Measurements from ENCODE around the gene UBE3C.
"Not testable (repeated sequence)": the region's sequence is repeated elsewhere in the genome, so short reads cannot be mapped to it uniquely, and the experiment has no call there.

The UBE3C gene

GRCh38 chr7:157129907-157130460 is 8.7 kb upstream of the UBE3C start:
- no peaks in the 10 kb centered on the region for H3K4me1 ChIP-seq (ENCODE audit: control insufficient read depth in 1 of 2, insufficient read depth in 2 of 2, low read length in 2 of 2)
- no peak overlapping the region for H3K9ac ChIP-seq (ENCODE audit: low read length)
- H2AK5ac ChIP-seq (ENCODE audit: low read length), result no peak overlapping the region
- no peak for DNase-seq
- H3K14ac ChIP-seq (ENCODE audit: low read length), result no peak overlapping the region
- H2AFZ ChIP-seq (ENCODE audit: insufficient read depth, low read length, poor library complexity), result no peak overlapping the region
- H4K8ac ChIP-seq (ENCODE audit: low read depth, low read length), result no peak overlapping the region
- no peak overlapping the region for H3K4me3 ChIP-seq (ENCODE audit: low read depth, low read length)
- no peak overlapping the region for H3K4ac ChIP-seq (ENCODE audit: low read depth, low read length)
- no peak overlapping the region for H3K4me2 ChIP-seq (ENCODE audit: low read length)
- WGBS (ENCODE audit: extremely low coverage, insufficient coverage, insufficient read length), result no CpG with 5 or more reads among the region's 15 CpGs
- no peak overlapping the region for H4K12ac ChIP-seq (ENCODE audit: low read depth, low read length)
- no peaks in the 10 kb centered on the region for H3K9me3 ChIP-seq (ENCODE audit: insufficient read depth, low read depth, low read length)
- no peak overlapping the region for H3K27ac ChIP-seq (ENCODE audit: low read depth, low read length)
- H2BK12ac ChIP-seq (ENCODE audit: low read length), result no peak overlapping the region
- H2BK5ac ChIP-seq (ENCODE audit: low read depth, low read length, poor library complexity), result no peak overlapping the region
- no peak overlapping the region for H3K18ac ChIP-seq (ENCODE audit: low read length)
- H4K91ac ChIP-seq (ENCODE audit: low read depth, low read length), result no peak overlapping the region
- no peaks in the 10 kb centered on the region for H3K79me2 ChIP-seq (ENCODE audit: control insufficient read depth, insufficient read depth, low read length, poor library complexity)
- H3K27me3 ChIP-seq (ENCODE audit: insufficient read depth, low read length), result no peaks in the 10 kb centered on the region
- H3K79me1 ChIP-seq (ENCODE audit: low read length), result no peaks in the 10 kb centered on the region
- no peak overlapping the region for H2BK120ac ChIP-seq (ENCODE audit: insufficient read depth, low read length, poor library complexity)
- H3K23ac ChIP-seq (ENCODE audit: low read length), result no peak overlapping the region
- no peaks in the 10 kb centered on the region for H3K36me3 ChIP-seq (ENCODE audit: control insufficient read depth in 1 of 2, insufficient read depth in 2 of 2, low read length in 2 of 2)

- H3K27ac ChIP-seq (ENCODE audit: low read depth, low read length); H2BK12ac ChIP-seq (ENCODE audit: low read length); H3K9me3 ChIP-seq (ENCODE audit: insufficient read depth, low read depth, low read length); H4K91ac ChIP-seq (ENCODE audit: low read depth, low read length); H3K4ac ChIP-seq (ENCODE audit: low read depth, low read length); H3K23ac ChIP-seq (ENCODE audit: low read length); H3K27me3 ChIP-seq (ENCODE audit: insufficient read depth, low read length); H3K9ac ChIP-seq (ENCODE audit: low read length); H2BK5ac ChIP-seq (ENCODE audit: low read depth, low read length, poor library complexity); H3K14ac ChIP-seq (ENCODE audit: low read length); H3K18ac ChIP-seq (ENCODE audit: low read length); H2AFZ ChIP-seq (ENCODE audit: insufficient read depth, low read length, poor library complexity); H4K8ac ChIP-seq (ENCODE audit: low read depth, low read length); H3K4me2 ChIP-seq (ENCODE audit: low read length); H3K79me2 ChIP-seq (ENCODE audit: control insufficient read depth, insufficient read depth, low read length, poor library complexity); DNase-seq; H2AK5ac ChIP-seq (ENCODE audit: low read length); H3K36me3 ChIP-seq (ENCODE audit: control insufficient read depth in 1 of 2, insufficient read depth in 2 of 2, low read length in 2 of 2); H3K4me3 ChIP-seq (ENCODE audit: low read depth, low read length); H3K4me1 ChIP-seq (ENCODE audit: control insufficient read depth in 1 of 2, insufficient read depth in 2 of 2, low read length in 2 of 2); H3K79me1 ChIP-seq (ENCODE audit: low read length); H4K12ac ChIP-seq (ENCODE audit: low read depth, low read length); H2BK120ac ChIP-seq (ENCODE audit: insufficient read depth, low read length, poor library complexity): not testable (repeated sequence)
- WGBS (ENCODE audit: extremely low coverage, insufficient coverage, insufficient read length), result no CpG with 5 or more reads among the region's 2 CpGs
These were observed 7.9 kb upstream of the UBE3C start for GRCh38 chr7:157130849-157131248.

GRCh38 chr7:157132796-157133195 is 5.9 kb upstream of the UBE3C start:
- WGBS (ENCODE audit: extremely low coverage, insufficient coverage, insufficient read length), result no CpG with 5 or more reads among the region's 5 CpGs
- no peak overlapping the region for H3K14ac ChIP-seq (ENCODE audit: low read length)
- H4K8ac ChIP-seq (ENCODE audit: low read depth, low read length), result no peak overlapping the region

GRCh38 chr7:157133304-157133703 is 5.4 kb upstream of the UBE3C start:
- no peaks in the 10 kb centered on the region for H3K36me3 ChIP-seq (ENCODE audit: control insufficient read depth in 1 of 2, insufficient read depth in 2 of 2, low read length in 2 of 2)
- H2BK120ac ChIP-seq (ENCODE audit: insufficient read depth, low read length, poor library complexity), result no peak overlapping the region
- H4K12ac ChIP-seq (ENCODE audit: low read depth, low read length), result no peak overlapping the region
- H3K27me3 ChIP-seq (ENCODE audit: insufficient read depth, low read length), result no peaks in the 10 kb centered on the region
- no peak overlapping the region for H2AFZ ChIP-seq (ENCODE audit: insufficient read depth, low read length, poor library complexity)
- no peak overlapping the region for H2AK5ac ChIP-seq (ENCODE audit: low read length)
- no peak overlapping the region for H3K14ac ChIP-seq (ENCODE audit: low read length)
- no peaks in the 10 kb centered on the region for H3K4me1 ChIP-seq (ENCODE audit: control insufficient read depth in 1 of 2, insufficient read depth in 2 of 2, low read length in 2 of 2)
- H3K79me1 ChIP-seq (ENCODE audit: low read length), result peaks cover under 1% of the 10 kb centered on the region
- H3K9ac ChIP-seq (ENCODE audit: low read length), result no peak overlapping the region
- H3K4ac ChIP-seq (ENCODE audit: low read depth, low read length), result no peak overlapping the region
- H3K9me3 ChIP-seq (ENCODE audit: insufficient read depth, low read depth, low read length), result no peaks in the 10 kb centered on the region
- peaks cover under 1% of the 10 kb centered on the region for H3K79me2 ChIP-seq (ENCODE audit: control insufficient read depth, insufficient read depth, low read length, poor library complexity)
- no peak overlapping the region for H2BK5ac ChIP-seq (ENCODE audit: low read depth, low read length, poor library complexity)
- H3K23ac ChIP-seq (ENCODE audit: low read length), result no peak overlapping the region
- H3K4me3 ChIP-seq (ENCODE audit: low read depth, low read length), result no peak overlapping the region
- no peak for DNase-seq
- no peak overlapping the region for H4K91ac ChIP-seq (ENCODE audit: low read depth, low read length)
- WGBS (ENCODE audit: extremely low coverage, insufficient coverage, insufficient read length), result no CpG with 5 or more reads among the region's 2 CpGs
- no peak overlapping the region for H4K8ac ChIP-seq (ENCODE audit: low read depth, low read length)
- H2BK12ac ChIP-seq (ENCODE audit: low read length), result no peak overlapping the region
- no peak overlapping the region for H3K18ac ChIP-seq (ENCODE audit: low read length)
- H3K4me2 ChIP-seq (ENCODE audit: low read length), result no peak overlapping the region
- H3K27ac ChIP-seq (ENCODE audit: low read depth, low read length), result no peak overlapping the region

More at GRCh38 chr7:157132796-157133195, 5.9 kb upstream of the UBE3C start:
- H4K12ac ChIP-seq (ENCODE audit: low read depth, low read length), result no peak overlapping the region
- H3K79me1 ChIP-seq (ENCODE audit: low read length), result no peaks in the 10 kb centered on the region
- H3K27ac ChIP-seq (ENCODE audit: low read depth, low read length), result no peak overlapping the region
- H2BK120ac ChIP-seq (ENCODE audit: insufficient read depth, low read length, poor library complexity), result no peak overlapping the region
- H3K4me1 ChIP-seq (ENCODE audit: control insufficient read depth in 1 of 2, insufficient read depth in 2 of 2, low read length in 2 of 2), result no peaks in the 10 kb centered on the region
- H3K36me3 ChIP-seq (ENCODE audit: control insufficient read depth in 1 of 2, insufficient read depth in 2 of 2, low read length in 2 of 2), result no peaks in the 10 kb centered on the region
- H3K9me3 ChIP-seq (ENCODE audit: insufficient read depth, low read depth, low read length), result no peaks in the 10 kb centered on the region
- H4K91ac ChIP-seq (ENCODE audit: low read depth, low read length), result no peak overlapping the region
- H2AK5ac ChIP-seq (ENCODE audit: low read length), result no peak overlapping the region
- H3K23ac ChIP-seq (ENCODE audit: low read length), result no peak overlapping the region
- H3K4me2 ChIP-seq (ENCODE audit: low read length), result no peak overlapping the region
- no peak overlapping the region for H3K4me3 ChIP-seq (ENCODE audit: low read depth, low read length)
- no peak overlapping the region for H2BK5ac ChIP-seq (ENCODE audit: low read depth, low read length, poor library complexity)
- no peak overlapping the region for H2BK12ac ChIP-seq (ENCODE audit: low read length)
- H3K9ac ChIP-seq (ENCODE audit: low read length), result no peak overlapping the region
- no peaks in the 10 kb centered on the region for H3K79me2 ChIP-seq (ENCODE audit: control insufficient read depth, insufficient read depth, low read length, poor library complexity)
- H3K18ac ChIP-seq (ENCODE audit: low read length), result no peak overlapping the region
- H3K4ac ChIP-seq (ENCODE audit: low read depth, low read length), result no peak overlapping the region
- H2AFZ ChIP-seq (ENCODE audit: insufficient read depth, low read length, poor library complexity), result no peak overlapping the region
- H3K27me3 ChIP-seq (ENCODE audit: insufficient read depth, low read length), result no peaks in the 10 kb centered on the region
- DNase-seq, result no peak
